GM19238 (cell line): Measurements from ENCODE around the gene MEOX2.

ENCODE experiments used
- DNase-seq: peaks from one replicate; pipeline ENCODE4 v3.0.0; 2011; ENCODE audit warnings: low spot score; ENCODE audit not compliant: insufficient read length

MEOX2 gene

GRCh38 chr7:15686295-15686956, at the start of gene MEOX2:
Gene MEOX2 (minus strand): TSS chr7:15686683. CDS start chr7:15686402, 281 bp downstream.
- no peak for DNase-seq

- no peak for DNase-seq
These were observed 43.3 kb upstream of the MEOX2 start for GRCh38 chr7:15729746-15730145.

- DNase-seq: no peak
These were observed 38.6 kb upstream of the MEOX2 start for GRCh38 chr7:15725051-15725450.

GRCh38 chr7:15723841-15724240, 37.4 kb upstream of the MEOX2 start:
- DNase-seq: no peak

GRCh38 chr7:15720849-15721471, 34.5 kb upstream of the MEOX2 start:
- DNase-seq: no peak

GRCh38 chr7:15719311-15719710, 32.8 kb upstream of the MEOX2 start:
- DNase-seq: no peak

GRCh38 chr7:15715435-15715834, 29.0 kb upstream of the MEOX2 start:
- DNase-seq: no peak

GRCh38 chr7:15709978-15710377, 23.5 kb upstream of the MEOX2 start:
- no peak for DNase-seq

- DNase-seq: no peak
These were observed 21.1 kb upstream of the MEOX2 start for GRCh38 chr7:15707570-15707969.

GRCh38 chr7:15703732-15704131, 17.2 kb upstream of the MEOX2 start:
- DNase-seq: no peak

GRCh38 chr7:15692501-15693020, 6.1 kb upstream of the MEOX2 start:
- DNase-seq: no peak

GRCh38 chr7:15688911-15689310, 2.4 kb upstream of the MEOX2 start:
- DNase-seq: no peak

- DNase-seq: no peak
These were observed 1.8 kb upstream of the MEOX2 start for GRCh38 chr7:15688279-15688626.

GRCh38 chr7:15687546-15688278, 1.2 kb upstream of the MEOX2 start:
- no peak for DNase-seq

- DNase-seq: no peak
These were observed 568 bp upstream of the MEOX2 start for GRCh38 chr7:15686957-15687545.

- DNase-seq: no peak
These were observed 857 bp downstream of the MEOX2 start for GRCh38 chr7:15685358-15686294.

- DNase-seq: no peak
These were observed 1.6 kb downstream of the MEOX2 start for GRCh38 chr7:15684871-15685270.

- DNase-seq: no peak
These were observed 2.2 kb downstream of the MEOX2 start for GRCh38 chr7:15684111-15684800.

- DNase-seq: no peak
These were observed 3.7 kb downstream of the MEOX2 start for GRCh38 chr7:15682751-15683245.

GRCh38 chr7:15682111-15682510, 4.4 kb downstream of the MEOX2 start:
- no peak for DNase-seq
